ENCODE data around the gene RAP1GAP2.
A peak's percentile ranks its signal among the peaks of the same experiment; 100 is the strongest.

Gene RAP1GAP2

GRCh38 chr17:2786176-2786881 lies 9.9 kb upstream of the RAP1GAP2 start:
- DNase-seq = peak; percentile 92

DNA sequence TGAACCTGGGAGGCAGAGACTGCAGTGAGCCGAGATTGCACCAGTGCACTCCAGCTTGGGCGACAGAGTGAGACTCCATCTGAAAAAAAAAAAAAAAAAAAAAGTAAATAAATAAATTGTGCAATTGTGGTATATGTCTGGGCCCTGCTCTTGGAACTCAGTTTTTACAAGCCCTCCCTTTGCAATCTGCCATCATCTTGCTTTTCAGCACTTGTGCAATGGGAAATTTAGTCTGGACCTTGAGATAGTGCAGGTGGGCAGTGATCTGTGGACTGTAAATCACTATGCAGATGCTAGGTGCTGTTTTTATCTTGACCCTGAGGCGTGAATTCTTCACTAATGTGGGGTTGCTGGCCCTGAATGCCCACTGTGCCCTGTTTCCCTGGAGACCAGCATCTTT lies 6.5 kb upstream of the RAP1GAP2 start:
- no peak for DNase-seq

GRCh38 chr17:2792366-2793169 lies 3.7 kb upstream of the RAP1GAP2 start:
- DNase-seq = peak; percentile 65

GRCh38 chr17:2794111-2794803 lies 2.0 kb upstream of the RAP1GAP2 start:
- DNase-seq = no peak

- no peak for DNase-seq
Measured at GRCh38 chr17:2795441-2796163, 636 bp upstream of the RAP1GAP2 start.

DNA sequence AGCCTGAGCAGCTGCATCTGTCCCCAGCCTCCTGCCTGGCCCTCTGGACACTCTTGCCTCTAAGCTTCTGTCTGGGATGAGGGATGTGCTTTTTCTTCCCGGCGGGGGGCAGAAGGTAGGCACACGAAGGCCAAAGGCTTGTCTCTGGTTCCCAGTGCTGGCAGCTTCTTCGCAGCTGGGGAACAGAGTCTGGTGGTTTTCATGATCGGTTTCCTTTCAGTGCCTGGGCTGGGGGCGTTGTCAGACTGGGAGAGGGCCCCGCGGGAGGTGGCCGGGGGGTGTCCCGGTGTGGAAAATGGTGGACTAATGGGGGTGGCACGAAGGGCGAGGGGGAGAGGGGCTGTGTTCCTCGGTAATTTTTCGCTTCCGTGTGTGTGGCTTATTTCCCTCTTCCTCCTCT lies 988 bp downstream of the RAP1GAP2 start:
- DNase-seq = no peak

DNA sequence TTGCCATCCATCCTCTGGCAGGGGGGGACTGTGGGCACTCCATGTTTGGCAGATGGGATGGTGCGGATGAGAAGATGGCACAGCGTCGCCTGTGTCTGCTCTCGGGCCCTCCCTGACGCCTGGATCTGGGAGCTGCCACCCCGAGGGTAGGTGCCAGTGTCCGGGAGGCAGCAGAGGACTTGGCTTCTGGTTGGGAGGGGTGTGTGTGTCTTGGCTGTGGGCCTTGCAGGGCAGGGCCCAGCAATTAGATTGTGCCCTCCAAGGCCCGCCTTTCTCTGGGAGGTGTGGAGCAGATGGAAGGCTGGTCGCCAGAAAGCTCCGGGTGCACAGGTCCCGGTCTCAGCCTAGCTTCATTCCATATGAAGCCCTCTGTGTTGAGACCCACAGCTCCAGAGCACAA lies 1.4 kb downstream of the RAP1GAP2 start:
- DNase-seq = no peak

- DNase-seq = no peak
Measured at GRCh38 chr17:2798188-2798587, 1.9 kb downstream of the RAP1GAP2 start.

- no peak for DNase-seq
Measured at GRCh38 chr17:2798678-2799077, 2.4 kb downstream of the RAP1GAP2 start.

DNA sequence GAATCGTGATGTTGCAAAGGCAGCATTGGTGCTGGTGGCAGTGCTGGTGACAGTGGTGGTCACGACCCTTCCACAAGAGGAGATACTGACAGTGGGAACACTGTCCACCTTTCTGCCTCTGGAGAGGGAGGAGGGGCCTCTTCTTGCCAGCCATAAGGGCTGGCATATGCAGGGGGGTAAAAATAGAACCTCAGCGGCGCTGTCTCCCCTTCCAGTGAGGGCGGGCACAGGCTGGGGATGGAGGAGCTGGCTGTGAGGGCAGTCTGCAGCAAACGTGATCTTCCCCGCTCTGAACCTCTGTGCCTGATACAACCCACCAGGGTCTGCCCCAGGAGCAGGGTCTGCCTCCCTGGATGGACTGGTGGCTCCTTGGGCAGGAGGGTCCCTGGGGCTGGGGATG lies 3.4 kb downstream of the RAP1GAP2 start:
- DNase-seq = no peak

DNA sequence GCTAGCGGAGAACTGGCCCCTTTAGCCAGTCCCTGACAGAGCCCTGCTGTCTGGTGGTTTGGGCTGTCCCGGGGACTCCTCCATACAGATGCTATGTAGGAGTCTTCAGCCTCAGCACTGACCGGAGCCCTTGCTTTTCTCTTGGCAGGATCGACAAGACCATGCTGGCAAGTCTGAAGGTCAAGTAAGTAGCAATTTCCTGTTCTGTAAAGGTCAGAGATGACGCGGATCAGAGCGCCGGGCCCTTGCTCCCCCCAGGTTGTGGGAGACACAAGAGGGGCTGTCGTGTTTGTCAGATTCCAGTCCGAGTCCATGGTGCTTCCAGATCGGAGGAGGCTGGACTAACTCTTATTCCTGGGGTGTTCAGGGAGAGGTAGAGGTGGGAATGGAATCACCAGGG lies 4.1 kb downstream of the RAP1GAP2 start:
- no peak for DNase-seq

- DNase-seq = no peak
Measured at GRCh38 chr17:2801841-2802240, 5.6 kb downstream of the RAP1GAP2 start.

DNA sequence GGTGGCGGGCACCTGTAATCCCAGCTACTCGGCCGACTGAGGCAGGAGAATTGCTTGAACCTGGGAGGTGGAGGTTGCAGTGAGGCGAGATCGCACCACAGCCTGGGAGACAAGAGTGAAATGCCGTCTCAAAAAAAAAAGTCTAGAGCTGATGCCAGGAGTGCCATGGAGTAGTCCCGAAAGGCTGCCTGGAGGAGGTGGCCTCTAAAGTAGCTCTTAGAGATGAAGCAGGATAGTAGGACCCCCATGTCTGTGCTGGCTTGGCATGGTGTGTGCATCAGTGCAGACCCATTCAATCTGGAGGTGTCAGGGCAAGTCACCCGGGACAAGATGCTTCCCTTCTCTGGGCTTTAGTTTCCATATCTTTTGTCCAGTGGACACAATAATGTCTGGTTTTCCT lies 6.3 kb downstream of the RAP1GAP2 start:
- no peak for DNase-seq

DNA sequence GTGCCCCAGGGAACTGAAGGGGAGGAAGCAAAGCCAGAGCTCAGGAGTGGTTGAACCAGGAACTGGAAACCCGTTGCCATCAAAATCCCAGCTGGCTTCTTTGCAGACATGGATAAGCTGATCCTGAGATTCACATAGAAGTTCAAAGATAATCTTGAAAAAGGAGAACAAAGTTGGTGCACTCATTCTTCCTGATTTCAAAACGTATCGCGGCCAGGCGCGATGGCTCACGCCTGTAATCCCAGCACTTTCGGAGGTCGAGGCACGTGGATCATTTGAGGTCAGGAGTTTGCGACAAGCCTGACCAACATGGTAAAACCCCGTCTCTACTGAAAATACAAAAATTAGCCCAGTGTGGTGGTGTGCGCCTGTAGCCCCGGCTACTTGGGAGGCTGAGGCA lies 7.1 kb downstream of the RAP1GAP2 start:
- DNase-seq = no peak

GRCh38 chr17:2803971-2804370 lies 7.7 kb downstream of the RAP1GAP2 start:
- no peak for DNase-seq

DNA sequence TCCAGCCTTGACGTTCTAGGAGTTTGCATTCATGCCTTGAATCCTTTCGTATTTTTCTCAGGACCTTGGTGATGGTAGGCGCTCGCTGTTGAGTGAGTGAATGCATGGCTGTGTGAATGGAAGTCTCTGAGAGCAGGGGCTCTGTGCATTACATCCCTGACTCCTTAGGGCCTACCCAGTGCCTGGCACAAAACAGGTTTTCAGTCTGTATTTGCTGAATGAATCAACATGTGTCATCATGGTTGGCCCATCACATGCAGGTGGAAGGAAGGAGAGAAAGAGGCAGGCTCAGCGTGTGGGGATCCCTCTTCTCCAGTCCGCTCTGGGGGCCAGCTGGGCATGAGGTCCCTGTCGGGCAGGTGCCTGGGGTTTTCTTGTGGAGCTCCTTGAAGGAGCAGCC lies 8.7 kb downstream of the RAP1GAP2 start:
- DNase-seq = no peak

DNA sequence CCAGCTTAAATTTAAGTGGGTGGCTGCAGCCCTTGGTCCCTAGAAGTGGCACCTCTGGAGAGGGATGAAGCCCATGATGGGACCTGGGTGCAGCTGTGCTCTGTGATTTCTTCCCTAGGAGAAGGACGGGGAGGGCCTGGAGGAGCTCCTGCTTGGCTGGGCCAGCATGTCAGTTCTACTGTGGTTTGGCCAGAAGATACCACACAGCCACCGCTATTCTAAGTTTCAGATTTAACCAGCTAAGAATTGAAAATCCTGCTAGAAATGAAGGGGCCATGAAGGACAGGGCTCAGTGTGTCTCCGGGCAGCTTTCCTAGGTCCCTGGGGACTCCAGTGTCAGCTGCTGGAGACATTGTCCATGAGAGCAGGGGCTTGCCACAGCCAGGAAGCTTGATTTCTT lies 9.7 kb downstream of the RAP1GAP2 start:
- no peak for DNase-seq

- DNase-seq = no peak
Measured at GRCh38 chr17:2808367-2809335, 12.4 kb downstream of the RAP1GAP2 start.

- DNase-seq = no peak
Measured at GRCh38 chr17:2809337-2809736, 13.1 kb downstream of the RAP1GAP2 start.

- DNase-seq = no peak
Measured at GRCh38 chr17:2814049-2814448, 17.8 kb downstream of the RAP1GAP2 start.

GRCh38 chr17:2814481-2815341 lies 18.5 kb downstream of the RAP1GAP2 start:
- DNase-seq = peak; percentile 88

Measured in stimulated activated CD4-positive, alpha-beta T cell treated with anti-CD3 and anti-CD28 coated beads, Interleukin-4, amount 100 ng/mL, for 24 hours (primary cell).